Natural killer cell (primary cell): ENCODE results near the gene TCF25. TPM values are rescaled to one million over a fixed set of nuclear protein-coding genes. Genes with fewer than 3 reads are reported as not detected.

Experiments
- ATAC-seq, 3 donors: fragments of 150-1000 bp in 2 of 3; fragments of 200-7000 bp in 1 of 3; cut with Tn5 transposase; 1 replicate in 1 of 3; 2 replicates in 2 of 3; pipeline ENCODE4 v1.10.0; 2021; ENCODE audit warnings: mild to moderate bottlenecking in 2 of 3, moderate library complexity in 2 of 3
- DNase-seq, 2 donors: peaks; one replicate each; pipeline versions ENCODE4 v3.0.0 to v3.0.0-alpha.2; 2013 to 2021; ENCODE audit warnings: mixed read lengths in 1 of 2
- H3K27ac ChIP-seq: one replicate; pipeline ENCODE4 v1.5.1; 2013; ENCODE audit warnings: mild to moderate bottlenecking, low read length
- H3K27me3 ChIP-seq: one replicate; pipeline ENCODE4 v1.6.1; 2013; ENCODE audit warnings: low read length; ENCODE audit not compliant: control insufficient read depth, insufficient read depth
- H3K36me3 ChIP-seq: one replicate; pipeline ENCODE4 v1.6.1; 2013; ENCODE audit warnings: low read length; ENCODE audit not compliant: control insufficient read depth, insufficient read depth
- H3K4me1 ChIP-seq: one replicate; pipeline ENCODE4 v1.6.1; 2013; ENCODE audit warnings: low read length; ENCODE audit not compliant: control insufficient read depth, insufficient read depth
- H3K4me3 ChIP-seq: one replicate; pipeline ENCODE4 v1.5.1; 2013; ENCODE audit warnings: low read length
- H3K9me3 ChIP-seq: one replicate; pipeline ENCODE4 v1.6.1; 2013; ENCODE audit warnings: low read length; ENCODE audit not compliant: control insufficient read depth, insufficient read depth
- H3K27ac Mint-ChIP-seq, 2 donors: one replicate each; pipeline ENCODE4 v1.8.0; 2022; ENCODE audit warnings: mild to moderate bottlenecking in 2 of 2, mixed read lengths in 2 of 2, moderate library complexity in 1 of 2
- H3K27me3 Mint-ChIP-seq, 2 donors: one replicate each; pipeline ENCODE4 v1.8.0; 2022; ENCODE audit warnings: low read depth in 2 of 2, mixed read lengths in 2 of 2
- H3K36me3 Mint-ChIP-seq: one replicate; pipeline ENCODE4 v1.8.0; 2022; ENCODE audit warnings: mixed read lengths
- H3K4me1 Mint-ChIP-seq, 2 donors: one replicate each; pipeline ENCODE4 v1.8.0; 2022; ENCODE audit warnings: mixed read lengths in 2 of 2
- H3K4me3 Mint-ChIP-seq: one replicate; pipeline ENCODE4 v1.8.0; 2022; ENCODE audit warnings: mild to moderate bottlenecking, moderate library complexity, mixed read lengths
- H3K9me3 Mint-ChIP-seq, 2 donors: one replicate each; pipeline ENCODE4 v1.8.0; 2022; ENCODE audit warnings: mixed read lengths in 2 of 2
- WGBS: methylation state at CpG from one replicate; pipeline ENCODE4 v1.1.7; 2013; ENCODE audit warnings: missing lambda C conversion rate; ENCODE audit not compliant: insufficient coverage; 5-methylcytosine and 5-hydroxymethylcytosine counted together
- intact Hi-C: fragments of 100-400 bp; cut with micrococcal nuclease; formaldehyde crosslinking; loops from one replicate; pipeline ENCODE4 v1.14.2; 2022
- total RNA-seq, 4 donors: library from RNA; stranded (reverse); fragments of 120-200 nt in 1 of 4; gene quantifications; one replicate each; pipeline versions ENCODE4 v1.2.3 to v1.2.4, GENCODE V29; 2013 to 2022
- TF ChIP-seq, protein P1 (sequence below): fragments of 200-600 bp; IDR thresholded peaks from one replicate; pipeline ENCODE4 v1.8.0; 2022; ENCODE audit warnings: antibody characterized with exemption

Gene TCF25
- total RNA-seq, 3 donors from 2014 or later (not counting 1 experiment from before 2014, with no cell fraction given) = 509 to 682 (median 567) TPM

DNA sequence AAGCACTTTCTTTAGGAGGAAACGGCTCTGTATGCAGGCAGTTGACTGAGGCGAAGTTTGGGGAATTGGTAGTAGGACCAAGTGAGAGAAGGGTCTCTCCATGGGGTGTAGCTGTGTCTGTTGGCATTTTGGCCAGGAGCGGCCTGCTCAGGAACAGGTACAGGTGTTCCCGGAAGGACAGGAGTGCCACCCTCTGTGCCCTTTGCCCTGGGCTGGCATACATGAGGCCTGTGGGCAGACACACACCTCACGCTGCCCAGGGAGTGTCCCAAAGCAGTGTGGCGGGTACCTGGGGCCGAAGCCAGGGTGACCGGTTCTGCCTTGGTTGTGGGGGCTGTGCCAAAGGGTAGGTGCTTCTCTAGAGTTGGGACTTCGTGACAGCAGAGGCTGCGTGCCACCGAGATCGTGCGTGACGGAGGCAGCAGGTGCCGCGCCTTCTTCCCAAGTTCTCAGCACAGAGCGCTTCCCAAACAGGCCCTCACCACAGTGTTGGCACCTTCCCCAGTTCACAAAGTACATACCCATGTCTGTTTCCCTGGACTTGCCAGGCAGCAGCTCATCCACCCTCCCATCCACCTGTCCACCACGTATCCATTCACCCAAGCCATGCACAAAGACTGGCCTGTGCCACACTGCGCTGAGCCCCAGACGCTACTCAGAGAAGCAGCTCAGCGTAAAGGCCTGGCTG lies 19.9 kb upstream of the TCF25 start:
- ATAC-seq (no peak), DNase-seq (no peak)
- no peaks in the 10 kb centered on the region for H3K36me3 Mint-ChIP-seq
- TF ChIP-seq, protein P1, sequence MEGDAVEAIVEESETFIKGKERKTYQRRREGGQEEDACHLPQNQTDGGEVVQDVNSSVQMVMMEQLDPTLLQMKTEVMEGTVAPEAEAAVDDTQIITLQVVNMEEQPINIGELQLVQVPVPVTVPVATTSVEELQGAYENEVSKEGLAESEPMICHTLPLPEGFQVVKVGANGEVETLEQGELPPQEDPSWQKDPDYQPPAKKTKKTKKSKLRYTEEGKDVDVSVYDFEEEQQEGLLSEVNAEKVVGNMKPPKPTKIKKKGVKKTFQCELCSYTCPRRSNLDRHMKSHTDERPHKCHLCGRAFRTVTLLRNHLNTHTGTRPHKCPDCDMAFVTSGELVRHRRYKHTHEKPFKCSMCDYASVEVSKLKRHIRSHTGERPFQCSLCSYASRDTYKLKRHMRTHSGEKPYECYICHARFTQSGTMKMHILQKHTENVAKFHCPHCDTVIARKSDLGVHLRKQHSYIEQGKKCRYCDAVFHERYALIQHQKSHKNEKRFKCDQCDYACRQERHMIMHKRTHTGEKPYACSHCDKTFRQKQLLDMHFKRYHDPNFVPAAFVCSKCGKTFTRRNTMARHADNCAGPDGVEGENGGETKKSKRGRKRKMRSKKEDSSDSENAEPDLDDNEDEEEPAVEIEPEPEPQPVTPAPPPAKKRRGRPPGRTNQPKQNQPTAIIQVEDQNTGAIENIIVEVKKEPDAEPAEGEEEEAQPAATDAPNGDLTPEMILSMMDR = no peak
- no peaks in the 10 kb centered on the region for H3K27me3 ChIP-seq
- no peaks in the 10 kb centered on the region for H3K36me3 ChIP-seq
- no peaks in the 10 kb centered on the region for H3K9me3 ChIP-seq
- intact Hi-C loops = no loop called here
- no peak overlapping the region for H3K4me3 Mint-ChIP-seq
- no peak overlapping the region for H3K4me3 ChIP-seq
- no peaks in the 10 kb centered on the region for H3K27me3 Mint-ChIP-seq
- no peaks in the 10 kb centered on the region for H3K4me1 ChIP-seq
- peaks cover 0 to 5% of the 10 kb centered on the region in 2 donors for H3K4me1 Mint-ChIP-seq
- no peaks in the 10 kb centered on the region for H3K9me3 Mint-ChIP-seq
- no peak overlapping the region for H3K27ac ChIP-seq
- WGBS = 92% methylated on average over 21 of the region's 21 CpGs
- no peak overlapping the region for H3K27ac Mint-ChIP-seq

DNA sequence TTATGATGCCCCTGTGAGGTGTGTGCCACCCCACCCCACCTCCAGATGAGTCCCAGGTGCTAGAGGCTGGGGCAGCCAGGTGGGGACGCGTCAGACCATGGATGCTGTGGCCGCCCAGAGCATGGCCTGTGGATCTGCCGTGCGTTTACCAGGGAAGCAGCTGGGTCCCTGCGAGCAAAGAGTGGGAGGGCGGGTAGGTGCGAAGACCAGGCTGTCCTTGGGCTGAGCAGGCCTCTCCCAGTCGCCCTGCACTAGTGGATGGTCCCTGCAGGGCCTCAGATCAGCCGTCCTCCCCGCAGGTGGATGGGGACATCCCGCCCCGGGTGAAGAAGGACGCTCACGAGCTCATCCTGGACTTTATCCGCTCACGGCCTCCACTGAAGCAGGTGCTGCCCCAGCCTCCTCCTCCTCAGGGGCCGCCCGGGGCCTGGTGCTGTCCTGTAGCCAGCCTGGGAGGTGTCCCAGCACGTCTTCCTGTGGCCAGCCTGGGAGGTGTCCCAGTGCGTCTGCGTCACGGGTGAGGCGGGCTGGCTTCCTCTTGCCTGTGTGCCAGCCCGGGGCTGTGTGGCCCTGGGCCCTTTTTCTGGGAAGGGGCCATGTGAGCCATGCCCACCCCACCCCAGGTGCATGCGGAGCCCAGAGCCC lies 18.0 kb upstream of the TCF25 start:
- intact Hi-C loops = no loop called here
- Histone ChIP-seq H3K4me1 (peaks cover 3% of the 10 kb centered on the region), H3K27ac (no peak overlapping the region), H3K36me3 (no peaks in the 10 kb centered on the region), H3K27me3 (no peaks in the 10 kb centered on the region), H3K9me3 (no peaks in the 10 kb centered on the region), H3K4me3 (no peak overlapping the region)
- DNase-seq (no peak), ATAC-seq (no peak)
- Mint-ChIP-seq H3K27ac (no peak overlapping the region), H3K4me3 (no peak overlapping the region), H3K36me3 (no peaks in the 10 kb centered on the region), H3K9me3 (no peaks in the 10 kb centered on the region), H3K27me3 (no peaks in the 10 kb centered on the region), H3K4me1 (peaks cover 2 to 7% of the 10 kb centered on the region in 2 donors)
- TF ChIP-seq, protein P1 = no peak
- WGBS = 89% methylated on average over 26 of the region's 26 CpGs

DNA sequence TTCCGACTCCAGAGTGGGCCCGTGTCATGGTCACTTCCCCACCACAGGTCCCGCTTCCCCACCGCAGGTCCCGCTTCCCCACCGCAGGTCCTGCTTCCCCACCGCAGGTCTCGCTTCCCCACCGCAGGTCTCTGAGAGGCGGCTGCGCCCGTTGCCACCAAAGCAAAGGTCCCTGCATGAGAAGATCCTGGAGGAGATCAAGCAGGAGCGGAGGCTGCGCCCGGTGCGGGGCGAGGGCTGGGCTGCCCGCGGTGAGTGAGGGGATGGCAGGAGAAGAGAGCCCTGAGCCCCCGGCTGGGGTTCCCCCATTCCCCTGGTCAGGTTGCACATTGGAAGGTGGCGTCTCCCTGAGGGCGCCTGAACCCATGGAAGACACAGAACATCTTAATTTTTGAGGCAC lies 17.4 kb upstream of the TCF25 start:
- ATAC-seq (no peak), DNase-seq (no peak)
- H3K4me3 Mint-ChIP-seq = no peak overlapping the region
- H3K27me3 ChIP-seq = no peaks in the 10 kb centered on the region
- no peaks in the 10 kb centered on the region for H3K9me3 Mint-ChIP-seq
- H3K27me3 Mint-ChIP-seq = no peaks in the 10 kb centered on the region
- H3K36me3 Mint-ChIP-seq = no peaks in the 10 kb centered on the region
- H3K9me3 ChIP-seq = no peaks in the 10 kb centered on the region
- no peak overlapping the region for H3K4me3 ChIP-seq
- WGBS = 88% methylated on average over 22 of the region's 22 CpGs
- peaks cover 9% of the 10 kb centered on the region for H3K4me1 ChIP-seq
- intact Hi-C loops = no loop called here
- H3K4me1 Mint-ChIP-seq = peaks cover 8 to 12% of the 10 kb centered on the region in 2 donors
- no peak overlapping the region for H3K27ac Mint-ChIP-seq
- no peaks in the 10 kb centered on the region for H3K36me3 ChIP-seq
- TF ChIP-seq, protein P1 = no peak
- H3K27ac ChIP-seq = no peak overlapping the region
